WI38 (cell line): Measurements from ENCODE around the gene IGSF9.
A peak's percentile ranks its signal among the peaks of the same experiment; 100 is the strongest.

Experiments used
- H3K4me3 ChIP-seq: 2 replicates; pipeline ENCODE4 v1.5.1; 2011; ENCODE audit warnings: low read depth, mild to moderate bottlenecking, control low read depth, low read length
- TF ChIP-seq, protein P1 (sequence below): IDR thresholded peaks from 2 replicates; pipeline ENCODE4 v1.5.1; 2012; ENCODE audit warnings: low read depth, mild to moderate bottlenecking, control low read depth, low read length

The IGSF9 gene

DNA sequence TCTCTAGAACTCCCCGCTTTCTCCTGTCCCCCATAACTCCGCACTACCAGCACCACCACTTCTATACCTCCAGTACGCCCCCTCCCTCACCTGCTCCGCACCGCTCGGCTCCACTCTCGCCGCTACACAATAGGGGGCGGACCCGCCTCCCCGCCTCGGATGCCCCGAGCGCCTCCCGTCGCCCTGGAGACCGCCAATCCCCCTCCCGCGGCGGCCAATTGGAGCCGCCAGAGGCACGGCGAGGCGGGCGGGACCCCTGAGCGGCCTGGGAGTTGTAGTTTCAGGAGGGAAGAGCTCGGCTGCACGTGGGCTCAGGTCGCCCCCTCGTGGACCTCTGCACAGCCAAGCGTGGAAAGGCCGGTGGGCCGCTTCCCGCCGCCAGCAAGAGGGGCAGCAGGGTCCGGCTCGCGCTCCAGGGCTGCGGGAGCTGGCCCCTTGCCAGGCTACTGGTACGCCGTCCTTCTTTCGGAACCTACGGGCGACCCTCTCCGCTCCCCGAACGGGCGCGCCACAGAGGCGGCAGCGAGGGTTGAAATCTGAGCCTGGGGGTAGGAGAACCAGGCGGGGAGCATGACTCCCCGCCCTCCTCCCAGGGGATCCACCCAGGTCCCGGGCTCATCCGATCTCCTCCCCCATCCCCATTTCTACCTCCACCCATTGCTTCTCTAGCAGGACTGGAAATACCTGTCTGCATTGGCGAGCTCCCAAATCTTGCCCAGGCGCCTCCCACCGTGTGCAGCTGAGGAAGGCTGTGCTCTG, at the start of gene IGSF9:
IGSF9 (minus strand) TSS at position 131 of the 759 bp plus-strand sequence. CDS start 2,159 bp downstream, outside the sequence.
- H3K4me3 ChIP-seq, result peak within 1 kb of the TSS; percentile 17; the same call in 1 of the 2 replicates
- TF ChIP-seq, protein P1, sequence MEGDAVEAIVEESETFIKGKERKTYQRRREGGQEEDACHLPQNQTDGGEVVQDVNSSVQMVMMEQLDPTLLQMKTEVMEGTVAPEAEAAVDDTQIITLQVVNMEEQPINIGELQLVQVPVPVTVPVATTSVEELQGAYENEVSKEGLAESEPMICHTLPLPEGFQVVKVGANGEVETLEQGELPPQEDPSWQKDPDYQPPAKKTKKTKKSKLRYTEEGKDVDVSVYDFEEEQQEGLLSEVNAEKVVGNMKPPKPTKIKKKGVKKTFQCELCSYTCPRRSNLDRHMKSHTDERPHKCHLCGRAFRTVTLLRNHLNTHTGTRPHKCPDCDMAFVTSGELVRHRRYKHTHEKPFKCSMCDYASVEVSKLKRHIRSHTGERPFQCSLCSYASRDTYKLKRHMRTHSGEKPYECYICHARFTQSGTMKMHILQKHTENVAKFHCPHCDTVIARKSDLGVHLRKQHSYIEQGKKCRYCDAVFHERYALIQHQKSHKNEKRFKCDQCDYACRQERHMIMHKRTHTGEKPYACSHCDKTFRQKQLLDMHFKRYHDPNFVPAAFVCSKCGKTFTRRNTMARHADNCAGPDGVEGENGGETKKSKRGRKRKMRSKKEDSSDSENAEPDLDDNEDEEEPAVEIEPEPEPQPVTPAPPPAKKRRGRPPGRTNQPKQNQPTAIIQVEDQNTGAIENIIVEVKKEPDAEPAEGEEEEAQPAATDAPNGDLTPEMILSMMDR, result no peak

GRCh38 chr1:159994896-159995295, 49.5 kb upstream of the IGSF9 start:
- no peak overlapping the region for H3K4me3 ChIP-seq
- TF ChIP-seq, protein P1, result no peak

DNA sequence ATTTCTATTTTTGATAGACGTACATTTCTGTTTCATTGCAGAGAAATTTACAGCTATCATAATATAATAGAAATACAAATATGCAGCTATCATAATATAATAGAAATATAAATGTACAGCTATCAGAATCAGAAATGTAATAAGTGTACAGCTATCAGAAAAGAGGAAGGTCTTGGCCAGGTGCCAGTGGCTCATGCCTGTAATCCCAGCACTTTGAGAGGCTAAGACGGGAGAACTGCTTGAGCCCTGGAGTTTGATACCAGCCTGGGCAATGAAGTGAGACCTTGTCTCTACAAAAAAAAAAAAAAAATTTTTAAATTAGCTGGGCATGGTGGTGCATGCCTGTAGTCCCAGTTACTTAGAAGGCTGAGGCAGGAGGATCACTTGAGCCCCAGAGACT, 48.5 kb upstream of the IGSF9 start:
- no peak overlapping the region for H3K4me3 ChIP-seq
- TF ChIP-seq, protein P1, result no peak

GRCh38 chr1:159992161-159992560, 46.7 kb upstream of the IGSF9 start:
- H3K4me3 ChIP-seq, result no peak overlapping the region
- TF ChIP-seq, protein P1, result no peak

DNA sequence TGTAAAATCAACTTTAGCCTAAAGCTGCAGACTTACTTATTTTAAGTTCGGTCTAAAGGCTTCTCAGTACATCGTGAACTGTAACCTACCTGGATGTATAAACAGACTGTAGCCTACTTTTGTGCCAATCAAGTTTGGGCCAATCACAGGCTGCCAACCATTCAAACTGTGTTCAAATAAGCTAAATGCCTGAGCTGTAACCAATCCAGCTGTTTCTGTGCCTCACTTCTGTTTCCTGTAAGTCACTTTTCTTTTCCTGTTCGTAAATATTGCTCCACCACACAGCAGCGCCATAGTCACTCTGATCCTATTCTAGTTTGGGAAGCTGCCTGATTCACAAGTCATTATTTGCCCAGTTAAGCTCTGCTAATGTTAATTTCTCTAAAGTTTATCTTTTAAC, 46.1 kb upstream of the IGSF9 start:
- H3K4me3 ChIP-seq, result no peak overlapping the region
- TF ChIP-seq, protein P1, result no peak

- no peak overlapping the region for H3K4me3 ChIP-seq
- TF ChIP-seq, protein P1, result no peak
These were observed 44.6 kb upstream of the IGSF9 start for GRCh38 chr1:159990005-159990404.

DNA sequence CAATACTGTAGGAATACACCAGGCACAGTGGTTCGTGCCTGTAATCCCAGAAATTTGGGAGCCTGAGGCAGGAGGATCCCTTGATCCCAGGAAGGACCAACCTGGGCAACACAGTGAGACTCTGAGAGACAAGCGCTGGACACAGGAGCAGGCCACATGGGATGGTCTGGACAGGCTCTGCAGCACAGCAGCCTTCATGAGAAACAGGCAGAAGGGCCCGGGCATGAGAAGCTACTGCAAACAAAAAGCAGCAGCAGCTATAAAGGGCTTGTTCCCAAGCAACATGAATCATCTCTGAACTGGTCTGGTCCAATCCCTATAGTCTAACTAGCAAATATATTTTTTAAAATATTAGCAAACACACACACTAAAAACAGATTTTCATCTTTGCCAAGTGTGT, 44.2 kb upstream of the IGSF9 start:
- TF ChIP-seq, protein P1, result no peak
- H3K4me3 ChIP-seq, result no peak overlapping the region
